HepG2 (cell line): Measurements from ENCODE around the gene CHDH. TPM values are rescaled to one million over a fixed set of nuclear protein-coding genes. Genes with fewer than 3 reads are reported as not detected.

ENCODE experiments used
- ATAC-seq: fragments of 200-7000 bp; cut with Tn5 transposase; 3 replicates; pipeline ENCODE4 v1.9.1; 2020; ENCODE audit warnings: mild to moderate bottlenecking, moderate library complexity
- BruUV-seq: library from RNA; stranded (reverse); fragments of 400-500 nt; replicated peaks from 2 replicates; lab custom pipeline; 2021; lab: Mats Ljungman, UMichigan
- CTCF ChIA-PET: fragments of 300-600 bp; formaldehyde crosslinking; extraction: SDS; loops from one replicate; lab custom pipeline; 2021; ENCODE audit warnings: low total read pairs, inconsistent platforms, low intra/inter-chr PET ratio; lab: Yijun Ruan, JAX
- POLR2A ChIA-PET: fragments of 350-600 bp; sonication (Branson Sonifier 250); formaldehyde crosslinking; loops from one replicate; lab custom pipeline; 2020; ENCODE audit warnings: antibody characterized with exemption, inconsistent platforms; lab: Yijun Ruan, JAX
- DNase-seq: peaks from one replicate; pipeline ENCODE4 v3.0.0-alpha.2; 2015; ENCODE audit warnings: low spot score
- FAIRE-seq: peaks from 3 replicates; lab custom pipeline; 2011; peaks lifted over from hg19 to GRCh38; lab: Jason Lieb, UNC
- H2AFZ ChIP-seq: one replicate; pipeline ENCODE4 v1.6.1; 2011; ENCODE audit warnings: low read length, inconsistent platforms
- H3K27ac ChIP-seq: fragments of 300-600 bp; 3 replicates; pipeline ENCODE4 v1.8.0; 2011; ENCODE audit warnings: mixed run types, mild to moderate bottlenecking, mixed read lengths, low read length, inconsistent platforms; ENCODE audit not compliant: insufficient read depth; ENCODE audit errors: extremely low read length
- H3K27me3 ChIP-seq, 2 experiments: fragments of 200-600 bp in 1 of 2; 2 replicates in 1 of 2; 3 replicates in 1 of 2; pipeline versions ENCODE4 v1.6.0 to v1.8.0; 2011; ENCODE audit warnings: low read length in 2 of 2, mild to moderate bottlenecking in 2 of 2, moderate library complexity in 2 of 2, inconsistent platforms in 1 of 2; ENCODE audit not compliant: insufficient read depth in 2 of 2, control insufficient read depth in 1 of 2
- H3K36me3 ChIP-seq, 2 experiments: fragments of 200-600 bp in 1 of 2; replicated peaks in 1 of 2; 2 replicates in 1 of 2; 3 replicates in 1 of 2; pipeline versions ENCODE4 v1.5.1 to v1.8.0; 2011; ENCODE audit warnings: low read length in 2 of 2, inconsistent platforms in 1 of 2; ENCODE audit not compliant: insufficient read depth in 2 of 2, control insufficient read depth in 1 of 2
- H3K4me1 ChIP-seq: 2 replicates; pipeline ENCODE4 v1.5.1; 2012; ENCODE audit warnings: low read length, inconsistent platforms; ENCODE audit not compliant: insufficient read depth
- H3K4me2 ChIP-seq: 2 replicates; pipeline ENCODE4 v1.6.0; 2011; ENCODE audit warnings: low read depth, low read length, inconsistent platforms
- H3K4me3 ChIP-seq, 3 experiments: fragments of 200-600 bp in 1 of 3; sonication (generic), shearing (Covaris generic) in 1 of 3; replicated peaks in 1 of 3; 2 replicates each; pipeline ENCODE4 v1.5.1; 2011 to 2016; ENCODE audit warnings: low read length in 3 of 3, inconsistent platforms in 2 of 3, low read depth in 2 of 3, mild to moderate bottlenecking in 2 of 3, control low read depth in 1 of 3, mixed read lengths in 1 of 3; ENCODE audit not compliant: insufficient read depth in 1 of 3
- H3K79me2 ChIP-seq: one replicate; pipeline ENCODE4 v1.6.1; 2011; ENCODE audit warnings: low read length, inconsistent platforms; ENCODE audit not compliant: insufficient read depth
- H3K9ac ChIP-seq: 2 replicates; pipeline ENCODE4 v1.6.0; 2011; ENCODE audit warnings: mild to moderate bottlenecking, low read depth, low read length, inconsistent platforms; ENCODE audit not compliant: insufficient read depth
- H3K9me3 ChIP-seq: 2 replicates; pipeline ENCODE4 v1.5.1; 2012; ENCODE audit warnings: mild to moderate bottlenecking, low read length
- H4K20me1 ChIP-seq: 2 replicates; pipeline ENCODE4 v1.6.0; 2011; ENCODE audit warnings: inconsistent platforms, mild to moderate bottlenecking, low read length, moderate library complexity; ENCODE audit not compliant: insufficient read depth
- AGO2 ChIP-seq: fragments of 200-400 bp; formaldehyde crosslinking; optimal IDR thresholded peaks from 2 replicates; pipeline ENCODE3; 2017; ENCODE audit warnings: mild to moderate bottlenecking, low read depth, low read length, moderate library complexity
- HNRNPL ChIP-seq: fragments of 200-400 bp; formaldehyde crosslinking; IDR thresholded peaks from 2 replicates; pipeline ENCODE4 v1.6.1; 2017; ENCODE audit warnings: mild to moderate bottlenecking, low read depth, low read length
- RBM39 ChIP-seq: fragments of 200-400 bp; formaldehyde crosslinking; IDR thresholded peaks from one replicate; pipeline ENCODE4 v1.6.1; 2018; ENCODE audit warnings: antibody characterized with exemption, mild to moderate bottlenecking, low read depth, low read length; ENCODE audit not compliant: poor library complexity, severe bottlenecking
- REL ChIP-seq: sonication (generic); formaldehyde crosslinking; conservative IDR thresholded peaks from 2 replicates; pipeline ENCODE4 v1.8.0; 2022; ENCODE audit warnings: mild to moderate bottlenecking, missing genetic modification reagents, moderate library complexity
- SIX1 ChIP-seq: sonication (generic); formaldehyde crosslinking; IDR thresholded peaks from 2 replicates; pipeline ENCODE4 v1.4.0; 2020; ENCODE audit warnings: missing genetic modification reagents, borderline replicate concordance
- SMAD1 ChIP-seq: sonication (generic); formaldehyde crosslinking; IDR thresholded peaks from 2 replicates; pipeline ENCODE4 v1.4.0; 2020; ENCODE audit warnings: missing genetic modification reagents, low read depth, mild to moderate bottlenecking, borderline replicate concordance
- ZNF329 ChIP-seq: sonication (generic); formaldehyde crosslinking; IDR thresholded peaks from 2 replicates; pipeline ENCODE4 v1.9.0; 2021; ENCODE audit warnings: low read depth, mild to moderate bottlenecking, missing genetic modification reagents
- WGBS: methylation state at CpG from one replicate; pipeline ENCODE4 v1.1.6; 2017; ENCODE audit warnings: low lambda C conversion rate; 5-methylcytosine and 5-hydroxymethylcytosine counted together
- in situ Hi-C: cut with HindIII; loops from 2 replicates; pipeline ENCODE4 v1.10.0; 2017; ENCODE audit warnings: low pct_unique_long_range_greater_than_20kb; ENCODE audit not compliant: extremely low pct_ligation_motif_present
- intact Hi-C: fragments of 100-400 bp; cut with micrococcal nuclease; formaldehyde crosslinking; loops from one replicate; pipeline ENCODE4 v1.10.0; 2022; ENCODE audit not compliant: unreplicated experiment
- polyA plus RNA-seq, 8 experiments: library from polyadenylated mRNA; depleted of rRNA in 3 of 8; stranded (reverse) in 7 of 8; unstranded in 1 of 8; fragments of >200 nt; fragmentation: Illumina TruSeq in 4 of 8; extraction: Trizol in 4 of 8; gene quantifications; 2 replicates each; pipeline versions ENCODE4 v1.2.1 to v1.2.3, GENCODE V29; 2011 to 2016; ENCODE audit warnings: low read depth in 4 of 8, missing spikeins in 1 of 8, mixed read lengths in 1 of 8; ENCODE audit not compliant: insufficient read depth in 1 of 8
- total RNA-seq, 5 experiments: library from RNA; depleted of rRNA; stranded (reverse); fragments of >200 nt; fragmentation: Illumina TruSeq; extraction: Trizol; gene quantifications; 2 replicates each; pipeline ENCODE4 v1.2.3, GENCODE V29; 2016; ENCODE audit warnings: low read depth in 1 of 5
- TF ChIP-seq, protein P1 (sequence below): sonication (generic); formaldehyde crosslinking; IDR thresholded peaks from 2 replicates; pipeline ENCODE4 v1.4.0; 2020; ENCODE audit warnings: missing genetic modification reagents, mild to moderate bottlenecking, borderline replicate concordance
- TF ChIP-seq, protein P2 (sequence below): sonication (generic); formaldehyde crosslinking; IDR thresholded peaks from 2 replicates; pipeline ENCODE4 v1.8.0; 2022; ENCODE audit warnings: mild to moderate bottlenecking, missing genetic modification reagents, moderate library complexity
- TF ChIP-seq, protein P3 (sequence below): sonication (generic); formaldehyde crosslinking; IDR thresholded peaks from 2 replicates; pipeline ENCODE4 v1.5.0; 2020; ENCODE audit warnings: missing genetic modification reagents

The CHDH gene
- total and polyA plus RNA-seq, 2 of the 13 experiments (the other 11 are each of a cell fraction or from before 2014, with no cell fraction given): 28.1 to 48.9 TPM

DNA sequence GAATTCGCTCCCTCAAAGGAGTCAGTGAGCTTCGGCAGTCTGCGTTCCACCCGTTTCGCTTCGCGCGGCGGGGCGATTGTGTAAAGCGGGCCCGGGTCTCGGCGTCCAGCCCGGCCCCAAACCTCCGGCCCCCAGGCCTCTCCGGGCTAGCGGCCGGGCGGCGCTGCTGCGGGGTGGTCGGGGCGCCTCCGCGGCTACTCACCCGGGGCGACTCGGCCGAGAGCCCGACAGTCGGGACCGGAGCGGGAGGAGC, 412 bp downstream of the CHDH start:
- Histone ChIP-seq H3K79me2 (peaks cover 73% of the 10 kb centered on the region), H2AFZ (no peak overlapping the region), H3K9me3 (no peaks in the 10 kb centered on the region), H4K20me1 (peaks cover 7% of the 10 kb centered on the region), H3K9ac (peak overlapping the region; percentile 97), H3K36me3 (peaks cover 4 to 12% of the 10 kb centered on the region in 2 experiments; a peak in 3 of 5 replicates), H3K4me1 (peaks cover 60% of the 10 kb centered on the region), H3K4me3 (peak overlapping the region; percentile 73 to 92 (median 77)), H3K27me3 (no peaks in the 10 kb centered on the region; a peak in 1 of 5 replicates), H3K4me2 (peak overlapping the region; percentile 98), H3K27ac (peak overlapping the region; percentile 98)
- TF ChIP-seq AGO2: peak; percentile 83
- TF ChIP-seq SIX1 (CRISPR knock-in tag): 0 out of 2 replicates have a peak, but pooled peaks have one; percentile 1
- 0 out of 2 replicates have a peak, but pooled peaks have one; percentile 4 for TF ChIP-seq ZNF329 (CRISPR knock-in tag)
- TF ChIP-seq HNRNPL: 0 out of 2 replicates have a peak, but pooled peaks have one; percentile 16
- 0 out of 2 replicates have a peak, but pooled peaks have one; percentile 26 for TF ChIP-seq REL
- peak; percentile 61 for TF ChIP-seq RBM39
- TF ChIP-seq, protein P1, sequence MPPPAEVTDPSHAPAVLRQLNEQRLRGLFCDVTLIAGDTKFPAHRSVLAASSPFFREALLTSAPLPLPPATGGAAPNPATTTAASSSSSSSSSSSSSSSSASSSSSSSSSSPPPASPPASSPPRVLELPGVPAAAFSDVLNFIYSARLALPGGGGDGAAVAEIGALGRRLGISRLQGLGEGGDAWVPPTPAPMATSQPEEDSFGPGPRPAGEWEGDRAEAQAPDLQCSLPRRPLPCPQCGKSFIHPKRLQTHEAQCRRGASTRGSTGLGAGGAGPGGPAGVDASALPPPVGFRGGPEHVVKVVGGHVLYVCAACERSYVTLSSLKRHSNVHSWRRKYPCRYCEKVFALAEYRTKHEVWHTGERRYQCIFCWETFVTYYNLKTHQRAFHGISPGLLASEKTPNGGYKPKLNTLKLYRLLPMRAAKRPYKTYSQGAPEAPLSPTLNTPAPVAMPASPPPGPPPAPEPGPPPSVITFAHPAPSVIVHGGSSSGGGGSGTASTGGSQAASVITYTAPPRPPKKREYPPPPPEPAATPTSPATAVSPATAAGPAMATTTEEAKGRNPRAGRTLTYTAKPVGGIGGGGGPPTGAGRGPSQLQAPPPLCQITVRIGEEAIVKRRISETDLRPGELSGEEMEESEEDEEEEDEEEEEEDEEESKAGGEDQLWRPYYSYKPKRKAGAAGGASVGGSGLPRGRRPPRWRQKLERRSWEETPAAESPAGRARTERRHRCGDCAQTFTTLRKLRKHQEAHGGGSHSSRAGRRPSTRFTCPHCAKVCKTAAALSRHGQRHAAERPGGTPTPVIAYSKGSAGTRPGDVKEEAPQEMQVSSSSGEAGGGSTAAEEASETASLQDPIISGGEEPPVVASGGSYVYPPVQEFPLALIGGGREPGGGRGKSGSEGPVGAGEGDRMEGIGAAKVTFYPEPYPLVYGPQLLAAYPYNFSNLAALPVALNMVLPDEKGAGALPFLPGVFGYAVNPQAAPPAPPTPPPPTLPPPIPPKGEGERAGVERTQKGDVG (CRISPR knock-in tag): no peak
- TF ChIP-seq, protein P2, sequence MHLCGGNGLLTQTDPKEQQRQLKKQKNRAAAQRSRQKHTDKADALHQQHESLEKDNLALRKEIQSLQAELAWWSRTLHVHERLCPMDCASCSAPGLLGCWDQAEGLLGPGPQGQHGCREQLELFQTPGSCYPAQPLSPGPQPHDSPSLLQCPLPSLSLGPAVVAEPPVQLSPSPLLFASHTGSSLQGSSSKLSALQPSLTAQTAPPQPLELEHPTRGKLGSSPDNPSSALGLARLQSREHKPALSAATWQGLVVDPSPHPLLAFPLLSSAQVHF (CRISPR knock-in tag): 0 out of 2 replicates have a peak, but pooled peaks have one; percentile 16
- no peak for TF ChIP-seq SMAD1
- TF ChIP-seq, protein P3, sequence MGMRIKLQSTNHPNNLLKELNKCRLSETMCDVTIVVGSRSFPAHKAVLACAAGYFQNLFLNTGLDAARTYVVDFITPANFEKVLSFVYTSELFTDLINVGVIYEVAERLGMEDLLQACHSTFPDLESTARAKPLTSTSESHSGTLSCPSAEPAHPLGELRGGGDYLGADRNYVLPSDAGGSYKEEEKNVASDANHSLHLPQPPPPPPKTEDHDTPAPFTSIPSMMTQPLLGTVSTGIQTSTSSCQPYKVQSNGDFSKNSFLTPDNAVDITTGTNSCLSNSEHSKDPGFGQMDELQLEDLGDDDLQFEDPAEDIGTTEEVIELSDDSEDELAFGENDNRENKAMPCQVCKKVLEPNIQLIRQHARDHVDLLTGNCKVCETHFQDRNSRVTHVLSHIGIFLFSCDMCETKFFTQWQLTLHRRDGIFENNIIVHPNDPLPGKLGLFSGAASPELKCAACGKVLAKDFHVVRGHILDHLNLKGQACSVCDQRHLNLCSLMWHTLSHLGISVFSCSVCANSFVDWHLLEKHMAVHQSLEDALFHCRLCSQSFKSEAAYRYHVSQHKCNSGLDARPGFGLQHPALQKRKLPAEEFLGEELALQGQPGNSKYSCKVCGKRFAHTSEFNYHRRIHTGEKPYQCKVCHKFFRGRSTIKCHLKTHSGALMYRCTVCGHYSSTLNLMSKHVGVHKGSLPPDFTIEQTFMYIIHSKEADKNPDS (CRISPR knock-in tag): 0 out of 2 replicates have a peak, but pooled peaks have one; percentile 21
- in situ Hi-C loops (loop anchor here (5.0 kb wide), 1 partner anchor 36 kb away; the partner anchor contains the start of gene ACTR8), intact Hi-C loops (no loop called here)
- CTCF ChIA-PET: no interaction called here
- POLR2A ChIA-PET: interaction anchor here (1.1 to 6.5 kb wide), 13 partner anchors 9 to 372 kb away, joined by 3 to 156 read pairs (median 9); partner anchors contain the start of genes ACTR8 and SELENOK
- ATAC-seq: no peak
- no peak for DNase-seq
- no peak for FAIRE-seq
- no TSS peak for BruUV-seq
- no CpG with 5 or more reads among the region's 34 CpGs for WGBS
